Esophagus muscularis mucosa (tissue), 4 donors: Measurements from ENCODE around the gene ARHGAP12. TPM values are rescaled to one million over a fixed set of nuclear protein-coding genes. Genes with fewer than 3 reads are reported as not detected.

ENCODE experiments used
- DNase-seq: peaks from one replicate; pipeline ENCODE4 v3.0.0-alpha.2; 2017; ENCODE audit errors: extremely low spot score
- H3K27ac ChIP-seq, 4 donors: fragments of 200-600 bp; sonication (generic); replicated peaks in 1 of 4; 1 replicate in 3 of 4; 2 replicates in 1 of 4; pipeline ENCODE4 v1.5.1; 2016 to 2019; ENCODE audit warnings: mild to moderate bottlenecking in 1 of 4
- H3K27me3 ChIP-seq, 4 donors: fragments of 200-600 bp; sonication (generic); one replicate each; pipeline versions ENCODE4 v1.5.1 to v1.6.0; 2016 to 2019
- H3K36me3 ChIP-seq, 4 donors: fragments of 200-600 bp; sonication (generic); one replicate each; pipeline ENCODE4 v1.5.1; 2016 to 2019
- H3K4me1 ChIP-seq, 4 donors: fragments of 200-600 bp; sonication (generic); one replicate each; pipeline ENCODE4 v1.5.1; 2016 to 2019
- H3K4me3 ChIP-seq, 4 donors: fragments of 200-600 bp; sonication (generic); 1 replicate in 2 of 4; 2 replicates in 2 of 4; pipeline ENCODE4 v1.5.1; 2016 to 2019; ENCODE audit warnings: mild to moderate bottlenecking in 4 of 4, moderate library complexity in 1 of 4
- H3K9me3 ChIP-seq, 4 donors: fragments of 200-600 bp; sonication (generic); 1 replicate in 3 of 4; 2 replicates in 1 of 4; pipeline ENCODE4 v1.5.1; 2016 to 2019
- EP300 ChIP-seq: sonication (generic); formaldehyde crosslinking; IDR thresholded peaks from one replicate; pipeline ENCODE4 v1.6.1; 2017; ENCODE audit warnings: antibody characterized with exemption
- POLR2A ChIP-seq: fragments of 450-650 bp; IDR thresholded peaks from one replicate; pipeline ENCODE4 v1.6.1; 2017; ENCODE audit warnings: antibody characterized with exemption, moderate library complexity, mild to moderate bottlenecking, low read depth
- POLR2AphosphoS5 ChIP-seq, 2 donors: sonication (generic); formaldehyde crosslinking; IDR thresholded peaks; one replicate each; pipeline ENCODE4 v1.6.1; 2017; ENCODE audit warnings: antibody characterized with exemption in 2 of 2
- WGBS: methylation state at CpG from one replicate; pipeline ENCODE4 v1.1.5; 2018; 5-methylcytosine and 5-hydroxymethylcytosine counted together
- intact Hi-C: fragments of 100-400 bp; cut with DNase I; formaldehyde crosslinking; loops from one replicate; pipeline ENCODE4 v1.15.1; 2023
- total RNA-seq, 4 donors: library from RNA; depleted of rRNA; stranded (reverse); fragments of >200 nt; gene quantifications; one replicate each; pipeline versions ENCODE4 v1.1.0 to v1.2.1, GENCODE V29; 2016
- TF ChIP-seq, protein P1 (sequence below), 3 experiments: fragments of 200-600 bp in 2 of 3; fragments of 450-650 bp in 1 of 3; sonication (generic) in 2 of 3; IDR thresholded peaks; one replicate each; pipeline ENCODE4 v1.5.1; 2017 to 2019; ENCODE audit warnings: antibody characterized with exemption in 3 of 3, mild to moderate bottlenecking in 2 of 3, moderate library complexity in 1 of 3

The ARHGAP12 gene
- total RNA-seq, 4 donors from 2014 or later, result 25.6 to 48.2 (median 35.8) TPM

DNA sequence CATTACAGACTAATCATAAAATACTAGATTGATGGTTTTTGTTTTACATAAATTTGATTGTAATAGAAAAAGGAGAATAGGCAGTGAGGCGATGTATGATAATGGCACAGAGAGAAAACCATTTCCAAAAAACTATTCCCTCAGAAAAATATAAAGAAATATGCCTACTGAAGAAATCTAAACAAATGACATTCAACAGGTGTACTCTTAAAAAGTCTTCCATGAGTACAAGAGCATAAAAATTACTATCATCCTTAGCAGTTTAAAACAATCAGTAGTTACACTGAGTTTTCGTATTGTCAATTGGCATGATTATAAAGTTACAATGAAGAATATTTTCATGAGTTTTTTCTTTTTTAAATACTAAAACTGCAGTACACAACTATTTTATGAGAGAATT lies 75.0 kb downstream of the ARHGAP12 start:
- Histone ChIP-seq H3K27me3 (no peaks in the 10 kb centered on the region), H3K36me3 (peaks cover 0 to 10% (median 5%) of the 10 kb centered on the region in 4 donors), H3K4me3 (no peak overlapping the region), H3K9me3 (no peaks in the 10 kb centered on the region), H3K27ac (no peak overlapping the region), H3K4me1 (peaks cover 0 to 7% (median 0%) of the 10 kb centered on the region in 4 donors)
- intact Hi-C loops, result no loop called here
- TF ChIP-seq, protein P1, sequence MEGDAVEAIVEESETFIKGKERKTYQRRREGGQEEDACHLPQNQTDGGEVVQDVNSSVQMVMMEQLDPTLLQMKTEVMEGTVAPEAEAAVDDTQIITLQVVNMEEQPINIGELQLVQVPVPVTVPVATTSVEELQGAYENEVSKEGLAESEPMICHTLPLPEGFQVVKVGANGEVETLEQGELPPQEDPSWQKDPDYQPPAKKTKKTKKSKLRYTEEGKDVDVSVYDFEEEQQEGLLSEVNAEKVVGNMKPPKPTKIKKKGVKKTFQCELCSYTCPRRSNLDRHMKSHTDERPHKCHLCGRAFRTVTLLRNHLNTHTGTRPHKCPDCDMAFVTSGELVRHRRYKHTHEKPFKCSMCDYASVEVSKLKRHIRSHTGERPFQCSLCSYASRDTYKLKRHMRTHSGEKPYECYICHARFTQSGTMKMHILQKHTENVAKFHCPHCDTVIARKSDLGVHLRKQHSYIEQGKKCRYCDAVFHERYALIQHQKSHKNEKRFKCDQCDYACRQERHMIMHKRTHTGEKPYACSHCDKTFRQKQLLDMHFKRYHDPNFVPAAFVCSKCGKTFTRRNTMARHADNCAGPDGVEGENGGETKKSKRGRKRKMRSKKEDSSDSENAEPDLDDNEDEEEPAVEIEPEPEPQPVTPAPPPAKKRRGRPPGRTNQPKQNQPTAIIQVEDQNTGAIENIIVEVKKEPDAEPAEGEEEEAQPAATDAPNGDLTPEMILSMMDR (IDR thresholded peaks at IDR 0.05), result no peak
- TF ChIP-seq POLR2AphosphoS5 (IDR thresholded peaks at IDR 0.05) (no peak), POLR2A (no peak), EP300 (no peak)
- WGBS, result 73% methylated on average over 2 of the region's 2 CpGs
- DNase-seq, result no peak

DNA sequence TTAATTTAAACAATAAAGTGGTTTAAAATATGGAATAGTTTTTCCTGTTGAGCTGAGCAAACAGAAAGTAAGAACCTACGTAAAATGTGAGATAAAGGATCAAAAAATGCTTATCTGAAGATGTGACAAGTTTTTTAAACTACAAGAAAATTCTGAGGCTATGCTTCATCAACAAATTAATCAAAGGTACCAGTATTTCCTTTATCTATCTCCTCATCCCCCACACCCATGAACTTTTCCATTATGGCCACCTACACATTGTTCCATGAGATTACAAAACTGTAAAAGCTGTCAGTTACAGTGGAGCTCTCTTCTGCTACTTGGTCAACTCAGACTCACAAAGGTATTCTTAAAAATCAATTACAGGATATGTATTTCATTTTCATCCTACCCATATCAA lies 77.4 kb downstream of the ARHGAP12 start:
- 98% methylated on average over 1 of the region's 1 CpG for WGBS
- H3K27ac ChIP-seq, result no peak overlapping the region
- TF ChIP-seq EP300 (no peak), POLR2AphosphoS5 (IDR thresholded peaks at IDR 0.05) (no peak), POLR2A (no peak)
- TF ChIP-seq, protein P1 (IDR thresholded peaks at IDR 0.05), result no peak
- DNase-seq, result no peak
- H3K4me3 ChIP-seq, result no peak overlapping the region
- H3K27me3 ChIP-seq, result no peaks in the 10 kb centered on the region
- peaks cover 0 to 7% (median 0%) of the 10 kb centered on the region in 4 donors for H3K4me1 ChIP-seq
- intact Hi-C loops, result no loop called here
- no peaks in the 10 kb centered on the region for H3K36me3 ChIP-seq
- no peaks in the 10 kb centered on the region for H3K9me3 ChIP-seq

DNA sequence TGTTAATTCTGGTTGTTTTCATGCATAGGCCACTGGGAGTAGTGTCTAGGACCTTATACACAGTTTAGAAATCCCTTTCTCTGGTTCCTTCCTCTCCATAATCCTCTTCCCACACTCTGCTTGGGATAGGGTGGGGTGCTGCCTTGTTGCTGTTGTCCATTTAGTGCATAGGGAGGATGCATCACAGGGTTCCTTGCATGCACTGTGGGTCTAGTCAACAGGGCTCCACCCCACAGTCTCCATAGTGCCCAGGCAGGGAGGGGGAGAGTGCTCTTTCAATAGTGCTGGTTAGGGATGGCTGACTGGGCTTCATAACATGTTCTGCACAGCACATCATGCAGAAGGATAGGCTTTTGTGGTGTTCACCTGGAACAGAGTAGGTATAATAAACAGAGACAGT lies 81.1 kb downstream of the ARHGAP12 start:
- H3K27ac ChIP-seq, result no peak overlapping the region
- no peaks in the 10 kb centered on the region for H3K27me3 ChIP-seq
- no peaks in the 10 kb centered on the region for H3K9me3 ChIP-seq
- intact Hi-C loops, result no loop called here
- H3K4me1 ChIP-seq, result peaks cover 0 to 7% (median 0%) of the 10 kb centered on the region in 4 donors
- no peak for TF ChIP-seq POLR2AphosphoS5 (IDR thresholded peaks at IDR 0.05)
- TF ChIP-seq, protein P1 (IDR thresholded peaks at IDR 0.05), result no peak
- TF ChIP-seq EP300, result no peak
- TF ChIP-seq POLR2A, result no peak
- H3K36me3 ChIP-seq, result no peaks in the 10 kb centered on the region
- H3K4me3 ChIP-seq, result no peak overlapping the region
- DNase-seq, result no peak

DNA sequence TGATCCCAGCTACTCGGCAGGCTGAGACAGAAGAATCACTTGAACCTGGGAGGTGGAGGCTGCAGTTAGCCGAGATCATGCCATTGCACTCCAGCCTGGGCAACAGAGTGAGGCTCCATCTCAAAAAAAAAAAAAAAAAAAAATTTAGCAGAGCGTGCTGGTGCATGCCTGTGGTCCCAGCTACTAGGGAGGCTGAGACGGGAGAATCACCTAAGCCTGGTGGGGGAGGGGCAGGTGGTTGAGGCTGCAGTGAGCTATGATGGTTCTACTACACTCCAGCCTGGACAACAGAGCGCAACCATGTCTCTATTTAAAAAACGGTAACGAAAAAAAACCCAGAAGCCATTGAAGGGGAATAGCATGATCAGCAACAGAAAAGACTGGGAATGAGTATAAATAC lies 89.9 kb downstream of the ARHGAP12 start:
- intact Hi-C loops, result no loop called here
- Histone ChIP-seq H3K4me1 (no peaks in the 10 kb centered on the region), H3K27ac (no peak overlapping the region), H3K4me3 (no peak overlapping the region), H3K36me3 (peaks cover 0 to 8% (median 0%) of the 10 kb centered on the region in 4 donors), H3K9me3 (no peaks in the 10 kb centered on the region), H3K27me3 (no peaks in the 10 kb centered on the region)
- TF ChIP-seq POLR2AphosphoS5 (IDR thresholded peaks at IDR 0.05), result no peak
- TF ChIP-seq EP300, result no peak
- no peak for TF ChIP-seq POLR2A
- TF ChIP-seq, protein P1 (IDR thresholded peaks at IDR 0.05), result no peak
- DNase-seq, result no peak
- 96% methylated on average over 7 of the region's 7 CpGs for WGBS

DNA sequence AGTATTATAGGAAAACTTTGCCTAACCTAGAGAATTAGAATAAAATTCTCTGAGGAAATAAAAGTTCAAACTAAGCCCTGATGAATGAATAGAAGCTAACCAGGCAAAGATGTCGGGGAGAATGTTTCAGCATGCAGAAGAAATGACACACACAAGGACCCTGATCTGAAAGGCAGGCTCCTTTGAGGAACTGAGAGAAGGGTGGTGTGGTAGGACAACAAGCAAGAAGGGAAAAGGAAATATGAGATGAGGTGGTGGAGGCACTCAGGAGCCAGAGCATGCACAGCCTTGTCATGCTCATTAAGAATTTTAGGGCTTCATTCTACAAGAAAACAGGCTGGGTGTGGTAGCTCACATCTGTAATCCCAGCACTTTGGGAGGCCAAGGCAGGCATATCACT lies 90.6 kb downstream of the ARHGAP12 start:
- intact Hi-C loops, result no loop called here
- H3K4me3 ChIP-seq, result no peak overlapping the region
- H3K27me3 ChIP-seq, result no peaks in the 10 kb centered on the region
- 97% methylated on average over 1 of the region's 1 CpG for WGBS
- H3K27ac ChIP-seq, result no peak overlapping the region
- H3K36me3 ChIP-seq, result peaks cover 0 to 8% (median 0%) of the 10 kb centered on the region in 4 donors
- no peaks in the 10 kb centered on the region for H3K4me1 ChIP-seq
- DNase-seq, result no peak
- TF ChIP-seq POLR2AphosphoS5 (IDR thresholded peaks at IDR 0.05), result no peak
- TF ChIP-seq POLR2A, result no peak
- TF ChIP-seq, protein P1 (IDR thresholded peaks at IDR 0.05), result no peak
- TF ChIP-seq EP300, result no peak
- no peaks in the 10 kb centered on the region for H3K9me3 ChIP-seq
